Parathyroid adenoma (tissue), 2 donors: ENCODE measurements around the gene SPRR3.

Experiments used
- H2AFZ ChIP-seq: fragments of 300-600 bp; sonication (generic); one replicate; pipeline ENCODE4 v1.7.0; 2017; ENCODE audit warnings: antibody characterized with exemption, mild to moderate bottlenecking
- H3K27ac ChIP-seq: fragments of 300-600 bp; sonication (generic); one replicate; pipeline ENCODE4 v1.7.0; 2017
- H3K27me3 ChIP-seq: fragments of 300-600 bp; sonication (generic); one replicate; pipeline ENCODE4 v1.7.0; 2017; ENCODE audit warnings: low read length; ENCODE audit not compliant: control insufficient read depth, insufficient read depth
- H3K36me3 ChIP-seq: fragments of 300-600 bp; sonication (generic); one replicate; pipeline ENCODE4 v1.7.0; 2017; ENCODE audit warnings: low read length; ENCODE audit not compliant: control insufficient read depth, insufficient read depth
- H3K4me1 ChIP-seq: fragments of 300-600 bp; sonication (generic); one replicate; pipeline ENCODE4 v1.7.0; 2017; ENCODE audit warnings: control low read depth
- H3K4me2 ChIP-seq: fragments of 300-600 bp; sonication (generic); one replicate; pipeline ENCODE4 v1.7.0; 2017; ENCODE audit warnings: low read length
- H3K4me3 ChIP-seq: fragments of 300-600 bp; sonication (generic); one replicate; pipeline ENCODE4 v1.7.0; 2017; ENCODE audit warnings: low read depth, low read length
- H3K79me2 ChIP-seq: fragments of 300-600 bp; sonication (generic); one replicate; pipeline ENCODE4 v1.7.0; 2017; ENCODE audit warnings: control low read depth
- H3K9ac ChIP-seq: fragments of 300-600 bp; sonication (generic); one replicate; pipeline ENCODE4 v1.7.0; 2017; ENCODE audit warnings: mild to moderate bottlenecking
- H3K9me3 ChIP-seq: fragments of 300-600 bp; sonication (generic); one replicate; pipeline ENCODE4 v1.7.0; 2017; ENCODE audit warnings: low read length; ENCODE audit not compliant: control insufficient read depth
- CTCF ChIP-seq: fragments of 300-600 bp; sonication (generic); IDR thresholded peaks from one replicate; pipeline ENCODE4 v1.7.0; 2017; ENCODE audit warnings: antibody characterized with exemption, mild to moderate bottlenecking
- donor health status: primary hyperparathyroidism.

The SPRR3 gene

DNA sequence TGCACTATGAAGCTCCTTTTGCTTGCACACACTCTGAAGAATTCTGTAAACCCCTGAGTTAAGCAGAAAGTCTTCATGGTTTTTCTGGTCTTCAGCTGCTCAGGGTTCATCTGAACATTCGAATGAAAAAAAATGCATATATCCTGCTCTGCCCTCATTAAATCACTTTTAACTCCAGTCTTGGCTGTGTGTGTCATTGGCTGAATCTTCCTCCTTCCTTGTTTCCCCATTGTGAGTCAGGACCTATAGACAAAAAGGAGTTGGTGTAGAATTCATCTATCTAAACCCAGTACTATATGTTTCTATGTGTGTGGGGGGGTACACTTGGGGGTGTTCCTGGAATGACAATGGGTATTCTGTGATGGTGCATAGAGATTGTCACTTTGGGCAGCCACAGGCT, 22.9 kb downstream of the SPRR3 start:
- Histone ChIP-seq H3K4me2 (no peak overlapping the region), H3K36me3 (no peaks in the 10 kb centered on the region), H3K27ac (no peak overlapping the region), H3K9me3 (no peaks in the 10 kb centered on the region), H3K9ac (no peak overlapping the region), H3K4me1 (no peaks in the 10 kb centered on the region), H3K4me3 (no peak overlapping the region), H3K27me3 (no peaks in the 10 kb centered on the region), H2AFZ (no peak overlapping the region), H3K79me2 (no peaks in the 10 kb centered on the region)
- TF ChIP-seq CTCF: no peak

DNA sequence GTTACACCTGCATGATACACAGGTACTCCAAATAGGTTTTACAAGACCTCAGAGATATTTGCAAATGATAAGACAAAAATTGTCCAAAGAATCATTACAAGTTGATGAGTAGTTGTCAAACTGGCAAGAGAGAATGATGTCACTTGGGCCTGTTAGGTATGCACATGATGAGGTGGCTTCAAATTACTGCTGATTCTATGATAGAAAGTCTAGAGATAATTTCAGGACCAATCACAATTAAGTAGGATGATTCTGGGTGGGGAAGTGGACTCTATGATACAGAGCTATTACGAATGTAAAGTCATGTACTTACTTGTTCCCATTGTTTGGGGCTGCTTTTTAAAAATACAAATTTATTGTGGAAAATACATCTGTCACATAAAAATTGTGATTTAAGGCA, 24.2 kb downstream of the SPRR3 start:
- H3K9me3 ChIP-seq: no peaks in the 10 kb centered on the region
- no peak overlapping the region for H2AFZ ChIP-seq
- H3K79me2 ChIP-seq: no peaks in the 10 kb centered on the region
- H3K27me3 ChIP-seq: no peaks in the 10 kb centered on the region
- no peak overlapping the region for H3K9ac ChIP-seq
- no peaks in the 10 kb centered on the region for H3K36me3 ChIP-seq
- no peak for TF ChIP-seq CTCF
- no peaks in the 10 kb centered on the region for H3K4me1 ChIP-seq
- no peak overlapping the region for H3K4me3 ChIP-seq
- no peak overlapping the region for H3K27ac ChIP-seq
- H3K4me2 ChIP-seq: no peak overlapping the region

GRCh38 chr1:153028766-153029165, 27.2 kb downstream of the SPRR3 start:
- H3K4me3 ChIP-seq: no peak overlapping the region
- TF ChIP-seq CTCF: no peak

DNA sequence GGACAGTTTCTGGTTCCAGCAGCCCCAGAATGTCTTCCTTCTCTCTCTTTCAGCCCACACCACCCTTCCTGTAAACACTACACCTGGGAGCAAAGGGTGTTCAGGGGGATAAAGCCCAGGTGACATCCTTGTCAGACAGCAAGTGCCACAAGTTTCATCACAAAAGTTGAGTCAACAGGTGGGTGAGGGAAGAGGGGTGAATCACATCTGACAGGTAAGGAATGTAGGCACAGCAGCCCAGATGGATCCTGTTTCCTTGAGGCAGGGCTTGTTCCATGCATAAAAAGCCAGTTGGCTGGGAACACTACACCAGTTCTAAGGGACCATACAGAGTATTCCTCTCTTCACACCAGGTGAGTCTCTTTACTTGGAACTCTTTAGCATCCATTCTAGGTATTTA, 29.3 kb downstream of the SPRR3 start, which contains the start of gene SPRR1B:
SPRR1B (plus strand) TSS at position 309 of the 400 bp plus-strand sequence. CDS start 1,143 bp downstream, outside the sequence.
- H3K27ac ChIP-seq: no peak within 1 kb of the TSS

More at GRCh38 chr1:153028766-153029165, 27.2 kb downstream of the SPRR3 start:
- Histone ChIP-seq H2AFZ (no peak overlapping the region), H3K4me1 (no peaks in the 10 kb centered on the region), H3K27ac (no peak overlapping the region), H3K79me2 (no peaks in the 10 kb centered on the region), H3K36me3 (no peaks in the 10 kb centered on the region), H3K9me3 (no peaks in the 10 kb centered on the region), H3K27me3 (no peaks in the 10 kb centered on the region), H3K4me2 (no peak overlapping the region), H3K9ac (no peak overlapping the region)

More for the DNA sequence above, 29.3 kb downstream of the SPRR3 start, which contains the start of gene SPRR1B:
- Histone ChIP-seq H3K9me3 (no peaks in the 10 kb centered on the region), H3K27me3 (no peaks in the 10 kb centered on the region), H3K4me1 (no peaks in the 10 kb centered on the region), H3K9ac (no peak within 1 kb of the TSS), H2AFZ (no peak within 1 kb of the TSS), H3K4me2 (no peak within 1 kb of the TSS), H3K36me3 (no peaks in the 10 kb centered on the region), H3K4me3 (no peak within 1 kb of the TSS), H3K79me2 (no peaks in the 10 kb centered on the region)
- TF ChIP-seq CTCF: no peak
